HG03342 (cell line): ENCODE results near the gene GGT5.
"Not testable (repeated sequence)": the region's sequence is repeated elsewhere in the genome, so short reads cannot be mapped to it uniquely, and the experiment has no call there.

Experiments used
- ATAC-seq: cut with Tn5 transposase; IDR thresholded peaks from one replicate; pipeline ENCODE4 v1.9.1; 2021; ENCODE audit warnings: mild to moderate bottlenecking, moderate library complexity; ENCODE audit not compliant: unreplicated experiment

The GGT5 gene

GRCh38 chr22:24185001-24185500, 59.8 kb downstream of the GGT5 start:
- no peak for ATAC-seq

- no peak for ATAC-seq
Measured at GRCh38 chr22:24184057-24184798, 60.7 kb downstream of the GGT5 start.

- no peak for ATAC-seq
Measured at GRCh38 chr22:24183321-24184031, 61.4 kb downstream of the GGT5 start.

GRCh38 chr22:24182900-24183246, 62.0 kb downstream of the GGT5 start:
- ATAC-seq = not testable (repeated sequence)

GRCh38 chr22:24181996-24182899, 62.6 kb downstream of the GGT5 start:
- no peak for ATAC-seq

- ATAC-seq = no peak
Measured at GRCh38 chr22:24181088-24181995, 63.5 kb downstream of the GGT5 start, which contains the start of gene SUSD2. Gene SUSD2, plus strand, starts transcription at chr22:24181487. Its CDS starts 33 bp downstream, at chr22:24181520.

GRCh38 chr22:24180316-24181087, 64.4 kb downstream of the GGT5 start:
- no peak for ATAC-seq

GRCh38 chr22:24179478-24180210, 65.2 kb downstream of the GGT5 start:
- ATAC-seq = no peak

- no peak for ATAC-seq
Measured at GRCh38 chr22:24178502-24179440, 66.1 kb downstream of the GGT5 start.

GRCh38 chr22:24178021-24178431, 66.9 kb downstream of the GGT5 start:
- ATAC-seq = no peak

GRCh38 chr22:24177456-24177855, 67.4 kb downstream of the GGT5 start:
- ATAC-seq = no peak

- ATAC-seq = no peak
Measured at GRCh38 chr22:24177045-24177444, 67.8 kb downstream of the GGT5 start.

- ATAC-seq = no peak
Measured at GRCh38 chr22:24176630-24177029, 68.3 kb downstream of the GGT5 start.

- no peak for ATAC-seq
Measured at GRCh38 chr22:24176040-24176439, 68.8 kb downstream of the GGT5 start.

GRCh38 chr22:24175160-24175808, 69.6 kb downstream of the GGT5 start:
- ATAC-seq = no peak

- no peak for ATAC-seq
Measured at GRCh38 chr22:24171822-24172221, 73.1 kb downstream of the GGT5 start.

GRCh38 chr22:24170632-24171031, 74.2 kb downstream of the GGT5 start:
- no peak for ATAC-seq
